HUES6 (cell line): Measurements from ENCODE around the gene SIRT3.

ENCODE experiments used
- H3K27ac ChIP-seq: 2 replicates; pipeline ENCODE4 v1.7.0; 2013; ENCODE audit warnings: low read depth, mild to moderate bottlenecking, low read length, inconsistent platforms
- H3K27me3 ChIP-seq: 2 replicates; pipeline ENCODE4 v1.6.1; 2013; ENCODE audit warnings: low read length; ENCODE audit not compliant: control insufficient read depth, insufficient read depth
- H3K36me3 ChIP-seq: 2 replicates; pipeline ENCODE4 v1.6.1; 2013; ENCODE audit warnings: low read length; ENCODE audit not compliant: control insufficient read depth, insufficient read depth
- H3K4me1 ChIP-seq: 2 replicates; pipeline ENCODE4 v1.6.1; 2013; ENCODE audit warnings: low read length; ENCODE audit not compliant: control insufficient read depth, insufficient read depth
- H3K4me3 ChIP-seq: 2 replicates; pipeline ENCODE4 v1.5.1; 2013; ENCODE audit warnings: low read depth, low read length
- H3K9ac ChIP-seq: one replicate; pipeline ENCODE4 v1.6.1; 2013; ENCODE audit warnings: mild to moderate bottlenecking, low read length
- H3K9me3 ChIP-seq: 2 replicates; pipeline ENCODE4 v1.6.1; 2013; ENCODE audit warnings: low read depth, low read length; ENCODE audit not compliant: control insufficient read depth, insufficient read depth

Gene SIRT3

DNA sequence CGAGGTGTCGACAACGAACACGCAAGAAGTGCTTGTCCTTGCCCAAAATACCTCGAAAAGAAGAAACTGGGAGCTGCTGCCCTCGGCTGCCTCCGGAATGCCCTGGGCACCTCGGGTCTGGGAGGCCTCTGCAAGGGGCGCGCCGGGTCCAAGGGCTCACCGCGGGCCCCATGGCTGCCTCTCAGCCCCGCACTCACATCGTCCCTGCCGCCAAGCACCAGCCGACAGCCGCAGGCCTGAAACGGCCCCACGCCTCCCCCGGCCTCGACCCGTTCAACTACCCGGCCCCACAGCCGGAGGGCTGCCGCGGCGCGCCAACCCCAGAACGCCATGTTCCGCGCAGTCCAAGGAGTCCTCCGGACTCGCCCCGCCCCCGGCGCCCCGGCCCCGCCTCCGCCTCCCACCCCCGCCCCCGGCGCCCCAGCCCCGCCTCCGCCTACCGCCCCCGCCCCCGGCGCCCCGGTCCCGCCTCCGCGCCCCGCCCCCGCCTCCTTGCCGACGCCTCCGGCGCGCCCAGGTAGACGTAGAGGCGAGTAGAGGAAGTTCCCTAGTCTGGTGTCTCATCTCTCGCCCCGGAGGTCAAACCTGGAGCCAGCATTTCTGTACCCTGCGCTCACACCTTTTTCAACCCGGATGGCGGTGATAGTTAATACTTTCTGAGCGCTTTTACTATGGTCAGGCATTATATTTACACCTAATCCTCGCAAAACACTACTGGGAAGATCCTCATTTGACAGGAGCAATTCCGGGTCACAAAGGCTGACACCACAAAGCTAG lies at the start of gene SIRT3:
Gene SIRT3, minus strand, starts transcription at position 346 of the 777 bp plus-strand sequence. Its CDS starts 14 bp downstream, at position 332.
- no peaks in the 10 kb centered on the region for H3K9me3 ChIP-seq
- H3K9ac ChIP-seq, result peak within 1 kb of the TSS; percentile 94
- H3K27me3 ChIP-seq, result no peaks in the 10 kb centered on the region
- H3K4me3 ChIP-seq, result peak within 1 kb of the TSS; percentile 95
- H3K4me1 ChIP-seq, result peaks cover 12% of the 10 kb centered on the region; the same call in 1 of the 2 replicates
- H3K27ac ChIP-seq, result peak within 1 kb of the TSS; percentile 69; the same call in 1 of the 2 replicates
- H3K36me3 ChIP-seq, result peaks cover 26% of the 10 kb centered on the region

DNA sequence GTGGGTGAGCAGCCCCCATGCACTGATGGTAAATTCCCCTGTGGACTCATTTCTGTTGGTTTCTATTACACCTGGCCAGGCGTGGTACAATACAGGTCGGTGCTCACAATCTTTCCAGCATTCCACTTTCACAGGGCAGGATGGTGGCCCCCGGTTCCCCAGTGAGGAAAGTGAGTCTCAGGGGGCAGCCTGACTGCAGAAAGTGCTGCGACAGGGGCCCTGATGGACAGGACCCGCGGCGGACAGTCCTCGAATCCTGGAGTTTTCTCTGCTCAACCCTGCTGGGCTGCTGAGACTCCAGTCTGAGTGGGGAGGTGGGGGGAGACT lies 49.7 kb upstream of the SIRT3 start:
- Histone ChIP-seq H3K4me3 (no peak overlapping the region), H3K4me1 (peaks cover 37% of the 10 kb centered on the region), H3K27ac (no peak overlapping the region), H3K27me3 (peaks cover 43% of the 10 kb centered on the region), H3K36me3 (no peaks in the 10 kb centered on the region), H3K9ac (no peak overlapping the region), H3K9me3 (no peaks in the 10 kb centered on the region)

DNA sequence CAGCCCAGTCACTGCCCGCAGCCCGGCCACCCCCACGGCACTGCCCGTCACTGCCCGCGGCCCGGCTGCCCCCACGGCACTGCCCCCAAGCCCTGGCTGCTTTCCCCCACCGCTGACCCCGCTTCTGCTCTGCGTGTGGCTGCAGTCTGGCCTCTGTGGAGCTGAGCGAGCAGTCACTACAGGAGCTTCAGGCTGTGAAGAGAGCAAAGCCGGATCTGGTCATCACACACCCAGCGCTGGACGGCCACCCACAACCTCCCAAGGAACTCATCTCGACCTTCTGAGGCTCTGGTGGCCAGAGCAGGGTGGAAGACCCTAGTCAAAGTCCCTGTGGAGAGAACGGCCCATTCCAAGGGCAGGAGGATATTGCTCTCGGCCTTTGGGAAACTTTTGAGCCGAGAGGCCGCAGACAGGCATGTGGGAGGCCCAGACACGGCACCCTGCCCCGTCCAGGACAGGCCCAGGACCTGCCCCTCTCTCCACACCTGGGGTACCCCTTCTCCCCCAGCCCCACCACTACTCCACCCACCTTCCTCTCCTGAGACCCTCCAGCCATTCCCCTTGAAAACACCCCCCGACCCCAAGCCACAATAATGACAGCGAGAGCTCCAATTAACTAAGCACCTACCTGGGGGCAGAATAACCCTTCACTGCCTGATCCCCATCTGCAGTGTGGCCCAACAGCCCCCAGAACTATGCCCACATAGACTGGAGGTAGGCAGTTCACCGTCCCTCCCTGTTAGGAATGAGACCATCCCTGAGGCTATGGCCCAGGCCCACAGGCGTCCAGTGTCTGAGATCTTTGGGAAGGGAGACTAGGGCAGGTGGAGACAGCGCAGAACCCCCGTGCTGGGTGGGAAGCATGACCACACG lies 49.1 kb upstream of the SIRT3 start:
- H3K4me3 ChIP-seq, result no peak overlapping the region
- H3K27me3 ChIP-seq, result peaks cover 49% of the 10 kb centered on the region
- H3K9me3 ChIP-seq, result no peaks in the 10 kb centered on the region
- H3K27ac ChIP-seq, result no peak overlapping the region
- no peaks in the 10 kb centered on the region for H3K36me3 ChIP-seq
- H3K9ac ChIP-seq, result no peak overlapping the region
- peaks cover 31% of the 10 kb centered on the region for H3K4me1 ChIP-seq

DNA sequence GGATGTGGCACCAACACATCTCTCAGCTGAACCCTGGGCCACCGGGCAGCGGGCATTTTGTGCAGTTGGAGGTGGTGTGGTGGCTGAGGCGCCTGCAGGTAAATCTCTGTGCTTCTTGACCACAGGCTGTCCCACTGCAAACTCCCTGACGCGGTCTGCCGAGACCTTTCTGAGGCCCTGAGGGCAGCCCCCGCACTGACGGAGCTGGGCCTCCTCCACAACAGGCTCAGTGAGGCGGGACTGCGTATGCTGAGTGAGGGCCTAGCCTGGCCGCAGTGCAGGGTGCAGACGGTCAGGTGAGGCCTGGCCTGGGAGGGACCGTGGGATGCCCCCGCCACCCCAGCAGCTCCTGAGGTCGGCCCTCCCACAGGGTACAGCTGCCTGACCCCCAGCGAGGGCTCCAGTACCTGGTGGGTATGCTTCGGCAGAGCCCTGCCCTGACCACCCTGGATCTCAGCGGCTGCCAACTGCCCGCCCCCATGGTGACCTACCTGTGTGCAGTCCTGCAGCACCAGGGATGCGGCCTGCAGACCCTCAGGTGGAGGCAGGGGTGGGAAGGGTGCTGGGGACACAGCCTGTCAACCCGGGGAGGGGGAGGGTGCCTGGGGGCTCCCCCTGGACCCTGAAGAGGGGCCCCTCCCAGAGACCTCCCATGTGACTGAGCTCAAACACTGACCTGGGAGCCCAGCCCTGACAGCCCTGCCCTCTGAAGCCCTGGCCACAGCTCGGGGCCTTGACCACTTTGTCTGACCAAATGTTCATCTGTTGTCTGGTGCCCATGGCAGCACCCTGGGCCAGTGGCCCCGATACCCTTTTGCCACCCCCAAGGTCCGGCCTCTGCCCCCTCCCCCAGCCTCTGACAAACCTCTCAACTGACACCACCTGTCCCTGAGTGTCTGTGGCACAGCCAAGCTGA lies 48.2 kb upstream of the SIRT3 start:
- H3K27ac ChIP-seq, result no peak overlapping the region
- H3K9me3 ChIP-seq, result no peaks in the 10 kb centered on the region
- H3K4me1 ChIP-seq, result peaks cover 22% of the 10 kb centered on the region
- no peaks in the 10 kb centered on the region for H3K36me3 ChIP-seq
- no peak overlapping the region for H3K9ac ChIP-seq
- H3K27me3 ChIP-seq, result peaks cover 58% of the 10 kb centered on the region
- no peak overlapping the region for H3K4me3 ChIP-seq

DNA sequence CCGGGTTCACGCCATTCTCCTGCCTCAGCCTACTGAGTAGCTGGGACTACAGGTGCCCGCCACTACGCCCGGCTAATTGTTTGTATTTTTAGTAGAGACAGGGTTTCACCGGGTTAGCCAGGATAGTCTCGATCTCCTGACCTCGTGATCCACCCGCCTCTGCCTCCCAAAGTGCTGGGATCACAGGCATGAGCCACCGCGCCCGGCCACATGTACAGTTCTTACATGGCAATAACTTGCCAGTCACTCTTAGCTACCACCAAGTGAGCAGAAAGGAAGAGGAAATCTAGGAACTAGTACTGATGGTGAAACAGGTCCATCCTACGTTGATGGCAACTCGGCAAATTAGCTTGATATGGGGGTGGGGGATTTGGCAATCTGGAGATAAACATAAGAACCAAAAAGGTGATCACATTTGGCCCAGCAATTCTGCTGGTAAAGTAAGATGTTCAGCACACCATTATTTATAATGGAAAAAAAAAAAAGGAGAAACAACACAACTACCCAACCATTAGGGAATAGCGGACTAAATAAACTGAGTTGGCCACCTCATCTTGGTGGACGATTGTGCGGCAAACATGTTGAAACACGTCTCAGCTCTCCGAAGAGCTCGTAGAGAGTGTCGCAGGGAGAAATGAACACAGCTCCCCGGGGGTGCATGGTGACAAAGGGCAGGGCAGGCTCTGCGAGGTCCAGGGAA lies 47.4 kb upstream of the SIRT3 start:
- H3K4me1 ChIP-seq, result peaks cover 21% of the 10 kb centered on the region
- H3K27me3 ChIP-seq, result peaks cover 66% of the 10 kb centered on the region
- H3K36me3 ChIP-seq, result no peaks in the 10 kb centered on the region
- no peaks in the 10 kb centered on the region for H3K9me3 ChIP-seq
- H3K9ac ChIP-seq, result no peak overlapping the region
- H3K27ac ChIP-seq, result no peak overlapping the region
- no peak overlapping the region for H3K4me3 ChIP-seq

DNA sequence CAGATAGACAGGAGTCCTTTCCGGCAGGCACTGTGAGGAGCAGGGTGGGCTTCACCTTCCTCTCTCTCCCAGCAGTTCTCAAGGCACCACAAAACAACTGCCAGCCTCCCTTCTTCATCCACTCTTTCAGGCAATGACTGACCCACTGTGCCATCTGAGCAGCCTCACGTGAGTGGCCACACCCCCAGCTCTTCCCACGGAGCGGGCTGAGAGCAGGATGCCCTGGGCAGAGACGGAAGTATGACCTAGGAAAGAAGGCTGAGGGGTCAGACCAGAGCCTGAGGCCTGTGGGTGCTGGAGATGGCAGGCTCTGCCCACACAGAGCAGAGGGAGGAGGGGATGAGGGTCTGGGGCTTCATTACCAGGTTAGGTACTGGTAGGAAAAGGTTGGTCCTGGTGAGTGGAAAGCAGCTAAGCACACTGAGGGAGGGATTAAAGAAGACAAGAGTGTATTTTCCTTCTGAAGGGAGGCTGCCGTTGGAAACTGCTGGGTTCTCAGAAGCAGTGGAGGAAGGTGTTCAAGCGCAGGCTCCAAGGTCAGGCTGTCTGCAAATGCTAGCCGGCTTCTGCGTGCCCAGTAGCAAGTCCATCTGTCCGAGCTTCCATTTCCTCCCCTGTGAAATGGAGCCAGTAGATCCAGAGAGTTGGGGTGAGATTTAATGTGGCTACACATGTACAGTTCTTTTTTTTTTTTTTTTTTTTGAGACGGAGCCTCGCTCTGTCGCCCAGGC lies 46.7 kb upstream of the SIRT3 start:
- Histone ChIP-seq H3K9ac (no peak overlapping the region), H3K27me3 (peaks cover 66% of the 10 kb centered on the region)

DNA sequence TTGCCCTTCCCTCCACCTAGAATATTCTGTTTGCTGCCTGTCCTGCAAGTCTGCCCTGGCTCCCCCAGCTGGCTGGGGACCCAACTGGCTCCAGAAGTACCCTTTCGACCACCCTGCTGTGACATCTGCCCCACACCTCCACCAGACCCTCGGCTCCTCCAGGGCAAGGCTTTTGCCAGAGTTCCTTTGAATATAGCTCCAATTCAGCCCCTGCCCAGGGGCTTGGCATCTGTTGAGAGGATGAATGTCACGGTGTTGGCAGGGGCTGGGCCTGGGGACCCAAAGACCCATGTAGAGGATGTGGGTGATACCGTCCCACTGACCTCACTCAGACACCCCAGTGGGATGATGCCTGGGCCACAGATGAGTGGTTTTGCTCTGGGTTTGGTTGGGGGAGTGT lies 46.0 kb upstream of the SIRT3 start:
- H3K4me1 ChIP-seq, result peaks cover 10% of the 10 kb centered on the region
- no peak overlapping the region for H3K4me3 ChIP-seq
- H3K9ac ChIP-seq, result no peak overlapping the region
- H3K9me3 ChIP-seq, result no peaks in the 10 kb centered on the region
- H3K27ac ChIP-seq, result no peak overlapping the region
- no peaks in the 10 kb centered on the region for H3K36me3 ChIP-seq
- H3K27me3 ChIP-seq, result peaks cover 63% of the 10 kb centered on the region

More for the DNA sequence above, 46.7 kb upstream of the SIRT3 start:
- Histone ChIP-seq H3K27ac (no peak overlapping the region), H3K9me3 (no peaks in the 10 kb centered on the region), H3K4me3 (no peak overlapping the region), H3K36me3 (no peaks in the 10 kb centered on the region), H3K4me1 (peaks cover 15% of the 10 kb centered on the region)

DNA sequence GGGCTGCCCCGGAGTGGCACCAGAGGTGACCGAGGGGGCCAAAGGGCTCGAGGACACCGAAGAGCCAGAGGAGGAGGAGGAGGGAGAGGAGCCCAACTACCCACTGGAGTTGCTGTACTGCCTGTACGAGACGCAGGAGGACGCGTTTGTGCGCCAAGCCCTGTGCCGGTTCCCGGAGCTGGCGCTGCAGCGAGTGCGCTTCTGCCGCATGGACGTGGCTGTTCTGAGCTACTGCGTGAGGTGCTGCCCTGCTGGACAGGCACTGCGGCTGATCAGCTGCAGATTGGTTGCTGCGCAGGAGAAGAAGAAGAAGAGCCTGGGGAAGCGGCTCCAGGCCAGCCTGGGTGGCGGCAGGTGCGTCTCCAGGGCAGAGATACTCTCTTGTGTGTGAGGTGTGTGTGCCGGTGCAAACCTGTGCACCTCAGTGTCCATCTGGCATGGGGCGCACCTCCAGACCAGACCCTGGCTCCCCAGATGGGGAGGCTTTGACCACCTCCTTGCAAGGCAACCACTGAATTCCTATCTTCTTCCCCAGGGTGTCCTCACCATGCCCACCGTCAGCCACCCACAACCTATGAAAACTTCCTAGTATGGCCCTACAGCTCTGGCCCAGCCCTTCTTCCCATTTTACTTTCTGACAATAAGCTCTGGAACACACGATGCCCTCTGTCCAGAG lies 45.5 kb upstream of the SIRT3 start:
- Histone ChIP-seq H3K27me3 (peaks cover 59% of the 10 kb centered on the region), H3K27ac (no peak overlapping the region), H3K4me3 (no peak overlapping the region), H3K9ac (no peak overlapping the region), H3K36me3 (no peaks in the 10 kb centered on the region), H3K4me1 (peaks cover 7% of the 10 kb centered on the region), H3K9me3 (no peaks in the 10 kb centered on the region)

DNA sequence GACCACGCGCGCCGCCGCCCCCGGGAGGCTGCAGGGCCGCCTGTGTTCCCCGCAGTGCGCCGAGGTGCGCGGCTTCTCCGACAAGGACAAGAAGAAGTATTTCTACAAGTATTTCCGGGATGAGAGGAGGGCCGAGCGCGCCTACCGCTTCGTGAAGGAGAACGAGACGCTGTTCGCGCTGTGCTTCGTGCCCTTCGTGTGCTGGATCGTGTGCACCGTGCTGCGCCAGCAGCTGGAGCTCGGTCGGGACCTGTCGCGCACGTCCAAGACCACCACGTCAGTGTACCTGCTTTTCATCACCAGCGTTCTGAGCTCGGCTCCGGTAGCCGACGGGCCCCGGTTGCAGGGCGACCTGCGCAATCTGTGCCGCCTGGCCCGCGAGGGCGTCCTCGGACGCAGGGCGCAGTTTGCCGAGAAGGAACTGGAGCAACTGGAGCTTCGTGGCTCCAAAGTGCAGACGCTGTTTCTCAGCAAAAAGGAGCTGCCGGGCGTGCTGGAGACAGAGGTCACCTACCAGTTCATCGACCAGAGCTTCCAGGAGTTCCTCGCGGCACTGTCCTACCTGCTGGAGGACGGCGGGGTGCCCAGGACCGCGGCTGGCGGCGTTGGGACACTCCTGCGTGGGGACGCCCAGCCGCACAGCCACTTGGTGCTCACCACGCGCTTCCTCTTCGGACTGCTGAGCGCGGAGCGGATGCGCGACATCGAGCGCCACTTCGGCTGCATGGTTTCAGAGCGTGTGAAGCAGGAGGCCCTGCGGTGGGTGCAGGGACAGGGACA lies 44.8 kb upstream of the SIRT3 start:
- no peaks in the 10 kb centered on the region for H3K36me3 ChIP-seq

More for the DNA sequence above, 44.8 kb upstream of the SIRT3 start:
- no peak overlapping the region for H3K27ac ChIP-seq
- 0 out of 2 replicates have a peak overlapping the region, but pooled peaks have one; percentile 2 for H3K4me3 ChIP-seq
- H3K27me3 ChIP-seq, result peaks cover 56% of the 10 kb centered on the region
- H3K9ac ChIP-seq, result no peak overlapping the region
- peaks cover 7% of the 10 kb centered on the region for H3K4me1 ChIP-seq
- H3K9me3 ChIP-seq, result no peaks in the 10 kb centered on the region
